HG02759 (cell line): ENCODE measurements around the gene PCED1B.
"Not testable (repeated sequence)": the region's sequence is repeated elsewhere in the genome, so short reads cannot be mapped to it uniquely, and the experiment has no call there.

Experiments
- ATAC-seq: cut with Tn5 transposase; IDR thresholded peaks from one replicate; pipeline ENCODE4 v1.9.1; 2021; ENCODE audit warnings: mild to moderate bottlenecking, moderate library complexity; ENCODE audit not compliant: unreplicated experiment

The PCED1B gene

GRCh38 chr12:47202176-47202575 lies 122.8 kb downstream of the PCED1B start:
- no peak for ATAC-seq

DNA sequence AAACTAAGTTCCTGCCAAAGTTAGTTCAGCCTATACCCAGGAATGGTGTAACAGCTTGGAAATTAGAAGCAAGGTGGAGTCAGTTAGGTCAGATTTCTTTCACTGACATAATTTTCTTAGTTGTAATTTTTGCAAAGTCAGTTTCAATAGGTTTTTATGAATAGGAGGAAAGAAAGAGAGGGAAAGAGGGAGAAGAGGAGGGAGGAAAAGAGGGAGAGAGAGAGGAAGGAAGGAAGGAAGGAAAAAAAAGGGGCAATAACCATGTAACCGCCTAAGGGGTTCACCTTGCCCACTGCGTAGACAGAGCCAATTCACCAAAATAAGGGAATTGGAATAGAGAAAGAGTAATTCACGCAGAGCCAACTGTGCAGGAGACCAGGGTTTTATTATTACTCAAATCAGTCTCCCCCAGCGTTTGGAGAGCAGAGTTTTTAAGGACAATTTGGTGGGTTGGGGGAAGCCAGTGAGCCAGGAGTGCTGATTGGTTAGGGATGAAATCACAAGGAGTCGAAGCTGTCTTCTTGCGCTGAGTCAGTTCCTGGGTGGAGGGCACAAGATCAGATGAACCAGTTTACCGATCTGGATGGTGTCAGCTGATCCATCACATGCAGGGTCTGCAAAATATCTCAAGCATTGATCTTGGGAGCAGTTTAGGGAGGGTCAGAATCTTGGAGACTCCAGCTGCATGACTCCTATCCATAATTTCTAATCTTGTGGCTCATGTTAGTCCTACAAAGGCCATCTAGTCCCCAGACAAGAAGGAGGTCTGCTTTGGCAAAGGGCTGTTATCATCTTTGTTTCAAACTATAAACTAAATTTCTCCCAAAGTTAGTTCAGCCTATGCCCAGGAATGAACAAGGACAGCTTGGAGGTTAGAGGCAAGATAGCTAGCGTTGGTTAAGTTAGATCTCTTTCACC lies 126.4 kb downstream of the PCED1B start:
- no peak for ATAC-seq

GRCh38 chr12:47206450-47207339 lies 127.3 kb downstream of the PCED1B start:
- no peak for ATAC-seq

- ATAC-seq: peak; percentile 72
These were observed 127.9 kb downstream of the PCED1B start for GRCh38 chr12:47207340-47207717.

DNA sequence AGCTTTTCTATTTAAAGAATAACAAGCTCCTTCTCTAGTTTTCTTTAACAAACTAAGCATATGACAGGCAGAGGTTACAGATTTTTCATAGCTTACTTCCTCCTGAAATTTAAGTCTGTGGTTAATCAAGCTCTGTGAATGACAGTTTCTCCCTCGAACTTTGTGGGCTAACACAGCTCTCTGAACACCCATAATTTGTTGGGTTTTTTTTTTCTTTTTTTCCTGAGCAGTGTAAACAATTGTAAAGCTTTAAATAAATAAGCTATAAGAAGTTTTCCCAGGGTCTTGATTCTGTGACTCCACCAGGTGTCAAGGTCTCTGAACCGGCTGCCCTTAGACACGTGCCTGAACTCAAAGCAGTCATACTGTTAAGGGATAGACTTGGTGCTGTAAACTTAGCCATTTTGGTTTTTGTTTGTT lies 128.4 kb downstream of the PCED1B start:
- ATAC-seq: peak; percentile 78

DNA sequence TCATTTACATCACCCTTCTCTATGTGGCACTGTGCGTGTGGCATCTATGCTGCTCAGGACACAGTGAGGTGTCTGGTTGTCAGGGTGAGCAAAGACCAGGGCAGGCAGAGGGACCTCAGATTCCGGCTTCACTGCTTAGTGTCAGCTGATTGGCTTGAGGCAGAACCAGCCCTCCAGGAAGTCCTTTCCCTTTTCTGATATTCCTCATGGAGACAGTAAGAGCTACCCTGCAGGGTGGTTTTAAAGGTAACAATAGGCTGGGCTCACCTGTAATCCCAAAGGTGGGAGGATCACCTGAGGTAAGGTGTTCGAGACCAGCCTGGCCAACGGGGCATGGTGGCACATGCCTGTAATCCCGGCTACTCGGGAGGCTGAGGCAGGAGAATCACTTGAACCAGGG lies 129.6 kb downstream of the PCED1B start:
- no peak for ATAC-seq

DNA sequence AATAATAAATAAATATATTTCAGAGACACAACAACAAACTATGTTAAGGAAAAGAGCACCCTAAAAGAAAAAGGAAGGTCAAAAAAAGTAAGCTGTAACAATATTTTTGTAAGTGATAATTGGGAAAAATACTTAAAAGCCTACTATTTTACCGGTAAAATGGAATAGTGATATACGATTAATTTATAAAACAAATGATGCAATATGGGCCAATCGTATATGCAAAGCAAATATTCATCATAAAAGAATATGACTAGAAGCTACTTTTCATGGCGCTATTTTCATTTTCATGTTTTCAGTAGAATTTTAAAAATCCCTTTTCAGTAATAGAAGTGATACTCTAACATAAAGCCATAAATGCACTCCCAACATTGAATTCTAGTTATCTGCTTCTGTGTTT lies 131.4 kb downstream of the PCED1B start:
- no peak for ATAC-seq

DNA sequence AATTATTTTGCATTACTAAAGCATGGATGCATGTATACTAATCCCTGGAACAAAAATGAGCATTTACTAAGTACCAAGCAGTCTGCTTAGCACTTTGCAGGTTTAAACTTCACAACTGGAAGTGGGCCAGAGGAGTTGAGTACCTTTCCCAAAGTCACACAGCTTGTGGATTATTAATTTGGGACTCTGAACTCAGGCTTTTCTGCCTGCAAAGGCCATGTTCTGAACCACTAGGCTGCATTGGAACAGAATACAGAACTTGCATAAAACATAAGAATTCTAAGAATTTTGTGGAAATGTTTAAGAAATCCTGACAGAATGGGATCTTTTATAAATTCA lies 133.2 kb downstream of the PCED1B start:
- no peak for ATAC-seq

- ATAC-seq: no peak
These were observed 134.0 kb downstream of the PCED1B start for GRCh38 chr12:47213396-47213795.

DNA sequence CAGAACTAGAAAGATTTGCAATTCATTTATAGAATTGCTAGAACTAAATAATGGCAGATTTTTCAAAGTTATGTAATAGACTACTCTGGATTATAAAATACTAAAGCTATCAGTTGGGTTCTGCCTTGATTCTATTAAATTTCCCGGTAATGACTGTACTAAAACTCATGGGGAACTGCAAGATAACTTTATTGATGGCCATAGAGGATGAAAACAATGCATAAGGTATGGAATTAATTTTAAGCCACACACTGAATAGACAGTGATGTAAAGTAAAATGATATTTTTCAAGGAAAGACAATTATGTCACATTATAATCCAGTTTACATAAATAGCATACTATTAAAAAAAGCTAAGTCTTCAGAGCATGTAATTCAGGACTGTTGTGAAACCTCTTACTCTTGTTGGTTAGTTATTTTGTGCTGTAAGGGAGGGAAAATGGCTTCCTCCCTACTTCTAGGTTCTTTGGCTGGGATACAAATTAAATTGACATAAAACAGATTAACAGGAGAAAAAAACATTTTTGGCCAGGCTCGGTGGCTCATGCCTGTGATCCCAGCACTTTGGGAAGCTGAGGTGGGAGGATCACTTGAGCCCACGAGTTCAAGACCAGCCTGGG lies 134.7 kb downstream of the PCED1B start:
- no peak for ATAC-seq

DNA sequence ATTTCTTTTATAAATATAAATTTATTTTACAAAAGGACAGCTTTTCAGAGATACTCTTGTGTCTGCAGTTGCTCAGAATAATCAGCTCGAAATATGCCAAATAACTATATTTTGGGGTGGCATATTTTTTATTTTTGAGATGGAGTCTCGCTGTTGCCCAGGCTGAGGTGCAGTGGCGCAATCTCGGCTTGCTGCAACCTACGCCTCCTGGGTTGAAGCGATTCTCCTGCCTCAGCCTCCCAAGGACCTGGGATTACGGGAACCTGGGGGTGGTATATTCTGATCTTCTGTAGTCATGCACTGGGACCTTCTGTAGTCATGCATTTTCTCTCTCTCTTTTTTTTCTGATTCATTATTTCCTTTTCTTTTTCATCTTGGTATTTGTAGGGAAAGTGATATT lies 135.3 kb downstream of the PCED1B start:
- ATAC-seq: no peak

DNA sequence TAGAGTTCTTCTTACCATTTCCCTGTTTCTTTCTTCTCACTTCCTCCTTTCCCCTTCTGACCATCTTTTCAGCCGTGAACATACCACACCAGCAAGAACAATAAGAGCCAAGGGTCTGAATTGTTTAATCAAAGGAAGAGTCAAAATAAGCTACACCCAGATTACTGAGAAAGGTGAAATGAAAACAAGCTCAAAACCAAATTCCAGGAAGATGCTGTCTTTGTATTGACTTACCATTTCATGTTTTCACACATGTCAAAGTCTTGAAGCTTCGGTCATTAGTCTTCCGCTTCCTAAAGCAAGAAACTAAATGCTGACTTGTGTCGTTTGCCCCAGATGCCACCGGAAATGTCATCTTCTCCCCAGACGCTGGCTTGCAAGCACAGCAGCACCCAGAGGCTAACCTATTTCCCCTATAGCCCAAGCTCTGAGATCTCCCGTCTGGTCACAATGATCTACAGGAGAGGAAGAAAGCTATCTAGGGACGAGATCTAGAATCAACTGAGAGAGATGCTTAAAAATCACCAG lies 136.8 kb downstream of the PCED1B start:
- ATAC-seq: peak; percentile 76

GRCh38 chr12:47217595-47217869 lies 138.1 kb downstream of the PCED1B start:
- ATAC-seq: not testable (repeated sequence)

DNA sequence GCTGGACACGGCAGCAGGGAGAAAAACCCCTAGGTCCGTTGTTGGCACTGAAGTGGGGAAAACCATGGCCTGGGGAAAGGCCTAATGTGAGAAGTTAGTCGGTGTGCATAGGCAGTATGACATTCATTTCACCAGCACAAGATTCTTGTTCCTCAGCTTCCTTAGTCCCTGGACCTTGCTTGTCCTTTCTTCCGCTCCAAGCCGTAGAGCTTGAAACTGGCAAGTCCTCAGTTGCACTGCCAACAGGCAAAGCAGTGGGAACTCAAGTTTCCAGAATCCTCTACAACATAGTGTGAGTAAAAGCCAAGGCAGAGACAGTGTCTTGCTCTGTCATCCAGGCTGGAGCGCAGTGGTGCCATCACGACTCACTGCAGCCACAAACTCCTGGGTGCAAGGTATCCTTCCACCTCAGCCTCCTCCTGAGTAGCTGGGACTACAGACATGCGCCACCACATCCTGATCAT lies 138.8 kb downstream of the PCED1B start:
- ATAC-seq: peak; percentile 37

DNA sequence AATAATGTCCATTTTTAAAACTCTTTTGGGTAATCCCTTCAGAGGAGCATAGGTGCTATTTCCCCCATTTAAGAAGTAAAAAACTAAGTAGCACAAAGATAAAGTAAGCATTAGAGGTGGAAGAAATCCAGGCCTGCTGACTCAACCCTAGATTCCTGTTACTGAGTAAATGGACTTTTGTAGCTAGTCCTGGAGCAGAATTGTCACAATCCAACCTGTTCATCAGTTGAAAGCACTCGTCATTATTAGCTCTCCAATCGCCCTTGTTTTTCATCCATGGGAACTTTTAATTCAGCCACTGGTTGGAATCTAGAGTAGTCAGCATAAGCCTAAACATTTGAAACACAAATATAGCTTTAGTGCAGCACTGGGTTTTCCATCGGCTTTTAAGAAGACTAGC lies 139.8 kb downstream of the PCED1B start:
- no peak for ATAC-seq

DNA sequence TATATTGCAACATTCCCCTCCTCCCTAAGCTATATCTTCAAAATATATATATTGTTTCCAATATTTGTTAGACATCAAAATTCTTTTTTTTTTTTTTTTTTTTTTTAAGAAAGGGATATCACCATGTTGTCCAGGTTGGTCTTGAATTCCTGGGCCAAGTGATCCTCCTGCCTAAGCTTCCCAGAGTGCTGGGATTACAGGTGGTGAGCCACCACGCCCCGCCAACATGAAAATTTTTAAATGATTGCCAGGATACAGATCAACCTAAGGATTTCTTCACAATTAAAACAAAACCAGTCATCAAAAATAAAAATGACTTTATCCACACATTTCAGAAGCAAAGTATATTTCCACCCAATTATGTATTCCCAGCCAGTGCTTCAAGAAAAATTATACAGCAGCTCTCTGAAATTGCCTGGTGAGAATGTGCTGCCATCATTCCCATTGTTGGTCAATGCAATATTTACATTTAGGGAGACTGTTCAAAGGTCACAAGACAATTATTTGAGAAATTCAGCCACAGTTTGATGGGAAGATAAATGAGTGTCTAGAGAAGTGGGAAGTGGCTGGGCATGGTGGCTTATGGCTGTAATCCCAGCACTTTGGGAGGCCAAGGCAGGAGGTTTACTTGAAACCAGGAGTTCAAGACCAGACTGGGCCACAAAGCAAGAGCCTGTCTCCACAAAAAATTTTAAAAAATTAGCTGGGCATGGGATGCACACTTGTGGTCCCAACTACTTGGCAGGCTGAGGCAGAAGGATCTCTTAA lies 142.0 kb downstream of the PCED1B start:
- ATAC-seq: no peak

DNA sequence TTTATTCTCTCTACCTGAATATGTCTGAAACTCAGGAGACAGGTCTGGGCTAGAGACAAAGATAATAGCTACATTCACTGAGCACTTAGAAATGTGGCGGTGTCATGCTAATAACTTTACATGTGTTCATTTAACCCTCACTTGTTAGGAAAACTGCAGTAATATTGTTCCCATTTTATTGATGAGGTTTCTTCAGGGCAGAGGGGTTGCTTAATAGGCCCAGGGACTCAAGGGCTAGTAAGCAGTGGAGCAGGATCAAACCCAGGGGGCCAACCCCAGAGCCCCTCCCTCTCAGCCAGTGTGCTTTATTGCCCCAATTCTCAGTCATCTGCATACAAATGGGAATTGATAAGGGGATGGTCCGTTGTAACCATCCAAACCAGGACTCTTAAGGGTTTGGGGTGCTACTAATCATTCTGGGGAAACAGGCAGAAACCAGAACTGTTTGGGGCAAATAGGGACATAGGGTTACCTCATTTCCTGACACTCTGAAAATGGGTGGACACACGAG lies 143.2 kb downstream of the PCED1B start:
- ATAC-seq: no peak

DNA sequence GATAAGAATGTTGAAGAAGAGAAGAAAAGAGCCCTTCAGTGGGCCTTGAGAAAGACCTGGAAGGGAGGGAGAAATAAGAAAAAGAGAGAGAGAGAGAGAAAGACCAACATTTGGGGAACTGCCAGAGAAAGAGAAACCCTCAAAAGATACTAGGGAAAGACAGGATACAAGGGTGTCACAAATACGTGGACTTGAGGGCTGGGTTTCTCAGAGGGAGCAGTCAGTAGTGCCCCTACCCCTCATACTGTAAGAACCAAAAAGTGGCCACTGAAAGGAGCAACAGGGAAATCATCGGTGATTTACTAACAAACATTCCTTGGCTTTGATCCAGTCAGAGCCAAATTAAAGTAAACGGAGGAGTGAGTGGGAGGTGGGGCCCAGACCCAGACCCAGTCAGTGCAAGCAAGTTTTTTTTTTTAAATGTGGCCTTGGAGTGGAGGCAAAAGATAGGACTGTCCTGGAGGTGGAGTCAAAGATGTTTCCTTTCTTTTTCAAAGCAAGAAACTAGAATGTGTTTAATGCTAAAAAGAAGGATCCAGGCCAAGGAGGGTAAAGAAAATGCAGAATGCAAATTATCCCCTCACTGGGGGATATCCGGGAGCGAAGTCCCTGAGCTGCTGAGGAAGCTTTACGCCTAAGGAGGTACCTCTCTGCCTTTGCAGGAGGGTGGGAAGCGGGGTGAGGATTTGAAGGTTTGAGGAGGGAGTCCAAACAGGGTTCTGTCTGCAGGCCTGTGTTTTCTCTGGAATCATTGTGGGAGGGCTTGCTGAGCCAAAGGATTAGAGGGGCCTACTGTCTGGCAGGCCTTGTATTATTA lies 143.8 kb downstream of the PCED1B start:
- ATAC-seq: no peak

GRCh38 chr12:47223848-47224213 lies 144.4 kb downstream of the PCED1B start:
- ATAC-seq: no peak
